SU-DHL-6 (cell line): ENCODE data around the gene IL17B.

Source experiments
- EZH2phosphoT487 ChIP-seq: fragments of 200-600 bp; sonication (generic), shearing (Covaris generic); conservative IDR thresholded peaks from 2 replicates; pipeline ENCODE4 v1.6.1; 2018; ENCODE audit warnings: mild to moderate bottlenecking, antibody characterized with exemption, low read length, moderate library complexity, mixed read lengths
- TF ChIP-seq, protein P1 (sequence below): fragments of 200-600 bp; sonication (generic); IDR thresholded peaks from one replicate; pipeline ENCODE4 v1.5.1; 2017; ENCODE audit warnings: antibody characterized with exemption, mild to moderate bottlenecking, low read length, moderate library complexity; ENCODE audit not compliant: insufficient read depth, poor library complexity, severe bottlenecking

DNA sequence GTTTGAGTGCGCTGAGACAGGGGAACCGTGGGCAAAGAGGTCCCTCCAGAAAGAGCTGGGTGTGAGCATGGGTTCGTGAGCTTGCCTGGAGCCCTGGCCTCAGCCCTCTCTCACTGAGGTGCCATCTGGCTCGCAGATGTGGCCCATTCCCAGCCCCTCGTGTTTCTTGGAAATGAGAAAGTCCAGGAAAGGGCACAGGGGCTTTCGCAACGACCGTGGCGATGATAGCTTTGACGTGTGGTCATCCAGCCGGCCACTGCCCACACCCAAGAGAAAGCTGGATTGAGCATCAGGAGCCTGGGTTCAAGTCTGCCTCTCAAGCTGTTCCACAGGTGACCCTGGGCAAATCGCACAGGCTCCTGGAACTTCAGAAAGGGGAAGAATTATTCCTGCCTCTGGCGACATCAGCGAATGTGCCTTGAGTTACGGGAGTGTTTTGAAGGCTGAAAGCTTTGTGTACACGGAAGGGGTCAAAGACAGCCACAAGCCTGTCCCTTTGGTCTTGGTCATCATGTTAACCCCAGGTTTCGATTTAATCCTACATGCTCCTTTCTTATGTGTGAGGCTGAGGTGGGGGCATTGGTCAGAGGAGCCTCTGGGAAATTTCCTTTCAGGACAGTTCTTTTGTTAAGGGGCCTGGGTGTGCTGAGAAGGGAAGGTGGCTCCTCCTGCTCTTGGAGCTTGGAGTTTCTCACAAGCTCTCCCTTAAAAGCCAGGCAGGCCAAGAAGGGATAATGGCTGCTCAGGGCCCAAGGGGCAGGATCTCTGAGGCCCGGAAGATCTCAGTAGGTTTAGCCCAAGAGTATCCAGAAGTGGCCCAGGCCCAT is 41.7 kb upstream of the IL17B start:
- TF ChIP-seq, protein P1, sequence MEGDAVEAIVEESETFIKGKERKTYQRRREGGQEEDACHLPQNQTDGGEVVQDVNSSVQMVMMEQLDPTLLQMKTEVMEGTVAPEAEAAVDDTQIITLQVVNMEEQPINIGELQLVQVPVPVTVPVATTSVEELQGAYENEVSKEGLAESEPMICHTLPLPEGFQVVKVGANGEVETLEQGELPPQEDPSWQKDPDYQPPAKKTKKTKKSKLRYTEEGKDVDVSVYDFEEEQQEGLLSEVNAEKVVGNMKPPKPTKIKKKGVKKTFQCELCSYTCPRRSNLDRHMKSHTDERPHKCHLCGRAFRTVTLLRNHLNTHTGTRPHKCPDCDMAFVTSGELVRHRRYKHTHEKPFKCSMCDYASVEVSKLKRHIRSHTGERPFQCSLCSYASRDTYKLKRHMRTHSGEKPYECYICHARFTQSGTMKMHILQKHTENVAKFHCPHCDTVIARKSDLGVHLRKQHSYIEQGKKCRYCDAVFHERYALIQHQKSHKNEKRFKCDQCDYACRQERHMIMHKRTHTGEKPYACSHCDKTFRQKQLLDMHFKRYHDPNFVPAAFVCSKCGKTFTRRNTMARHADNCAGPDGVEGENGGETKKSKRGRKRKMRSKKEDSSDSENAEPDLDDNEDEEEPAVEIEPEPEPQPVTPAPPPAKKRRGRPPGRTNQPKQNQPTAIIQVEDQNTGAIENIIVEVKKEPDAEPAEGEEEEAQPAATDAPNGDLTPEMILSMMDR = no peak
- TF ChIP-seq EZH2phosphoT487 = no peak
